Measurements from ENCODE around the gene COX10. TPM values are rescaled to one million over a fixed set of nuclear protein-coding genes. Genes with fewer than 3 reads are reported as not detected.
"Not testable (repeated sequence)": the region's sequence is repeated elsewhere in the genome, so short reads cannot be mapped to it uniquely, and the experiment has no call there.

Gene COX10
- total RNA-seq, 2 donors from 2014 or later = 16.8 to 25.7 TPM

GRCh38 chr17:14135906-14136590 lies 66.7 kb downstream of the COX10 start:
- ATAC-seq = peak in 1 of 2 donors; percentile 60
- H3K9me3 Mint-ChIP-seq = no peaks in the 10 kb centered on the region
- H3K36me3 Mint-ChIP-seq = no peaks in the 10 kb centered on the region
- DNase-seq (ENCODE audit: low spot score in 2 of 2) = no peak
- no peak overlapping the region for H3K27ac Mint-ChIP-seq

- ATAC-seq = no peak
- DNase-seq (ENCODE audit: low spot score in 2 of 2) = no peak
- Mint-ChIP-seq H3K36me3 (no peaks in the 10 kb centered on the region), H3K9me3 (no peaks in the 10 kb centered on the region), H3K27ac (no peak overlapping the region)
These were observed 69.3 kb downstream of the COX10 start for GRCh38 chr17:14138649-14139048.

GRCh38 chr17:14143688-14144087 lies 74.4 kb downstream of the COX10 start:
- H3K9me3 Mint-ChIP-seq = peaks cover 10 to 16% of the 10 kb centered on the region in 2 donors
- DNase-seq (ENCODE audit: low spot score in 2 of 2) = no peak
- H3K36me3 Mint-ChIP-seq = peaks cover 0 to 20% of the 10 kb centered on the region in 2 donors
- ATAC-seq = no peak
- H3K27ac Mint-ChIP-seq = no peak overlapping the region

GRCh38 chr17:14144508-14144907 lies 75.2 kb downstream of the COX10 start:
- H3K9me3 Mint-ChIP-seq = peaks cover 10 to 16% of the 10 kb centered on the region in 2 donors
- no peak for ATAC-seq
- H3K36me3 Mint-ChIP-seq = peaks cover 0 to 22% of the 10 kb centered on the region in 2 donors
- DNase-seq (ENCODE audit: low spot score in 2 of 2) = no peak
- no peak overlapping the region for H3K27ac Mint-ChIP-seq

GRCh38 chr17:14149751-14150150 lies 80.4 kb downstream of the COX10 start:
- DNase-seq (ENCODE audit: low spot score in 2 of 2) (no peak), ATAC-seq (no peak)
- H3K36me3 Mint-ChIP-seq = peaks cover 4 to 36% of the 10 kb centered on the region in 2 donors
- no peak overlapping the region for H3K27ac Mint-ChIP-seq
- H3K9me3 Mint-ChIP-seq = peaks cover 10 to 15% of the 10 kb centered on the region in 2 donors

GRCh38 chr17:14150619-14151018 lies 81.3 kb downstream of the COX10 start:
- no peak for ATAC-seq
- Mint-ChIP-seq H3K9me3 (peaks cover 5 to 11% of the 10 kb centered on the region in 2 donors), H3K27ac (no peak overlapping the region), H3K36me3 (peaks cover 8 to 32% of the 10 kb centered on the region in 2 donors)
- no peak for DNase-seq (ENCODE audit: low spot score in 2 of 2)

GRCh38 chr17:14152721-14153120 lies 83.4 kb downstream of the COX10 start:
- Mint-ChIP-seq H3K27ac (no peak overlapping the region), H3K36me3 (peaks cover 13 to 33% of the 10 kb centered on the region in 2 donors), H3K9me3 (peaks cover 0 to 6% of the 10 kb centered on the region in 2 donors)
- no peak for ATAC-seq
- no peak for DNase-seq (ENCODE audit: low spot score in 2 of 2)

GRCh38 chr17:14153374-14153773 lies 84.1 kb downstream of the COX10 start:
- ATAC-seq = no peak
- H3K36me3 Mint-ChIP-seq = peaks cover 13 to 33% of the 10 kb centered on the region in 2 donors
- peaks cover 0 to 6% of the 10 kb centered on the region in 2 donors for H3K9me3 Mint-ChIP-seq

GRCh38 chr17:14156689-14157088 lies 87.4 kb downstream of the COX10 start:
- no peak overlapping the region for H3K27ac Mint-ChIP-seq
- H3K9me3 Mint-ChIP-seq = peaks cover 0 to 6% of the 10 kb centered on the region in 2 donors
- DNase-seq (ENCODE audit: low spot score in 2 of 2) (no peak), ATAC-seq (no peak)
- peaks cover 18 to 33% of the 10 kb centered on the region in 2 donors for H3K36me3 Mint-ChIP-seq

More at GRCh38 chr17:14153374-14153773, 84.1 kb downstream of the COX10 start:
- DNase-seq (ENCODE audit: low spot score in 2 of 2) = no peak
- no peak overlapping the region for H3K27ac Mint-ChIP-seq

GRCh38 chr17:14157822-14158221 lies 88.5 kb downstream of the COX10 start:
- Mint-ChIP-seq H3K36me3 (peaks cover 18 to 32% of the 10 kb centered on the region in 2 donors), H3K27ac (no peak overlapping the region), H3K9me3 (peaks cover 0 to 6% of the 10 kb centered on the region in 2 donors)
- ATAC-seq (peak in 1 of 2 donors; percentile 56), DNase-seq (ENCODE audit: low spot score in 2 of 2) (no peak)

- ATAC-seq (no peak), DNase-seq (ENCODE audit: low spot score in 2 of 2) (no peak)
- H3K36me3 Mint-ChIP-seq = peaks cover 18 to 37% of the 10 kb centered on the region in 2 donors
- peaks cover 0 to 6% of the 10 kb centered on the region in 2 donors for H3K9me3 Mint-ChIP-seq
- H3K27ac Mint-ChIP-seq = no peak overlapping the region
These were observed 89.4 kb downstream of the COX10 start for GRCh38 chr17:14158707-14159106.

GRCh38 chr17:14161419-14161818 lies 92.1 kb downstream of the COX10 start:
- H3K27ac Mint-ChIP-seq = no peak overlapping the region
- peaks cover 9 to 40% of the 10 kb centered on the region in 2 donors for H3K36me3 Mint-ChIP-seq
- DNase-seq (ENCODE audit: low spot score in 2 of 2) (no peak), ATAC-seq (no peak)
- no peaks in the 10 kb centered on the region for H3K9me3 Mint-ChIP-seq

GRCh38 chr17:14165616-14166015 lies 96.3 kb downstream of the COX10 start:
- DNase-seq (ENCODE audit: low spot score in 2 of 2) = no peak
- Mint-ChIP-seq H3K9me3 (peaks cover 12% of the 10 kb centered on the region in 2 donors), H3K36me3 (peaks cover 29 to 65% of the 10 kb centered on the region in 2 donors), H3K27ac (no peak overlapping the region)
- ATAC-seq = no peak

GRCh38 chr17:14167831-14168230 lies 98.5 kb downstream of the COX10 start:
- Mint-ChIP-seq H3K9me3 (peaks cover 12% of the 10 kb centered on the region in 2 donors), H3K36me3 (peaks cover 33 to 55% of the 10 kb centered on the region in 2 donors)
- not testable (repeated sequence) for ATAC-seq; DNase-seq (ENCODE audit: low spot score in 2 of 2); H3K27ac Mint-ChIP-seq

GRCh38 chr17:14168582-14168981 lies 99.3 kb downstream of the COX10 start:
- no peak for DNase-seq (ENCODE audit: low spot score in 2 of 2)
- peaks cover 33 to 57% of the 10 kb centered on the region in 2 donors for H3K36me3 Mint-ChIP-seq
- no peak for ATAC-seq

GRCh38 chr17:14169287-14169686 lies 100.0 kb downstream of the COX10 start:
- Mint-ChIP-seq H3K36me3 (peaks cover 33 to 54% of the 10 kb centered on the region in 2 donors), H3K27ac (no peak overlapping the region), H3K9me3 (peaks cover 12% of the 10 kb centered on the region in 2 donors)
- no peak for DNase-seq (ENCODE audit: low spot score in 2 of 2)
- ATAC-seq = no peak

More at GRCh38 chr17:14168582-14168981, 99.3 kb downstream of the COX10 start:
- Mint-ChIP-seq H3K9me3 (peaks cover 12% of the 10 kb centered on the region in 2 donors), H3K27ac (no peak overlapping the region)

- H3K27ac Mint-ChIP-seq = no peak overlapping the region
- ATAC-seq = no peak
- H3K9me3 Mint-ChIP-seq = peaks cover 12% of the 10 kb centered on the region in 2 donors
- peaks cover 33 to 54% of the 10 kb centered on the region in 2 donors for H3K36me3 Mint-ChIP-seq
- DNase-seq (ENCODE audit: low spot score in 2 of 2) = no peak
These were observed 100.6 kb downstream of the COX10 start for GRCh38 chr17:14169901-14170300.

- H3K9me3 Mint-ChIP-seq; DNase-seq (ENCODE audit: low spot score in 2 of 2); H3K36me3 Mint-ChIP-seq; ATAC-seq: not testable (repeated sequence)
- peak overlapping the region in 1 of 2 donors; percentile 50 for H3K27ac Mint-ChIP-seq
These were observed 107.7 kb downstream of the COX10 start for GRCh38 chr17:14176989-14177388.
